H1 (cell line): ENCODE results near the gene NKD2. TPM values are rescaled to one million over a fixed set of nuclear protein-coding genes. Genes with fewer than 3 reads are reported as not detected.

Experiments used
- CHD1 ChIP-seq: IDR thresholded peaks from 2 replicates; pipeline ENCODE4 v1.6.1; 2012; ENCODE audit warnings: low read depth, low read length, improper control_type of control experiment
- CHD7 ChIP-seq: fragments of 300-600 bp; sonication (generic); IDR thresholded peaks from 2 replicates; pipeline ENCODE4 v1.7.1; 2012; ENCODE audit warnings: low read length, moderate library complexity, mild to moderate bottlenecking, inconsistent platforms; ENCODE audit not compliant: insufficient replicate concordance
- EP300 ChIP-seq, 2 experiments: IDR thresholded peaks; 1 replicate in 1 of 2; 2 replicates in 1 of 2; pipeline ENCODE4 v1.6.1; 2011 to 2012; ENCODE audit warnings: low read depth in 2 of 2, low read length in 2 of 2, mild to moderate bottlenecking in 2 of 2, borderline replicate concordance in 1 of 2, inconsistent platforms in 1 of 2, moderate library complexity in 1 of 2
- KDM5A ChIP-seq: fragments of 200-600 bp; IDR thresholded peaks from 2 replicates; pipeline ENCODE4 v1.7.1; 2012; ENCODE audit warnings: mild to moderate bottlenecking, low read length, inconsistent platforms, mixed read lengths
- MAX ChIP-seq: IDR thresholded peaks from 2 replicates; pipeline ENCODE4 v1.6.1; 2012; ENCODE audit warnings: inconsistent platforms
- NANOG ChIP-seq: IDR thresholded peaks from 2 replicates; pipeline ENCODE4 v1.6.1; 2011; ENCODE audit warnings: low read length, low read depth, mild to moderate bottlenecking, inconsistent platforms; ENCODE audit not compliant: insufficient read depth, poor library complexity, severe bottlenecking
- TAF1 ChIP-seq: IDR thresholded peaks from 2 replicates; pipeline ENCODE4 v1.6.1; 2011; ENCODE audit warnings: mild to moderate bottlenecking, low read depth, low read length
- polyA plus RNA-seq, 7 experiments: library from polyadenylated mRNA; depleted of rRNA in 3 of 7; stranded (reverse) in 5 of 7; unstranded in 2 of 7; fragments of >200 nt in 5 of 7; fragments of 200-250 nt in 2 of 7; gene quantifications; 1 replicate in 5 of 7; 2 replicates in 1 of 7; 4 replicates in 1 of 7; pipeline versions ENCODE4 v1.2.1 to v1.2.3, GENCODE V29; 2011 to 2013; ENCODE audit warnings: missing spikeins in 2 of 7, mixed read lengths in 2 of 7
- total RNA-seq: library from RNA; stranded (reverse); fragmentation: NEBNext Ultra II Directional; extraction: Animal tissue kit (Norgen Biotek cat#: 25700); gene quantifications from 2 replicates; pipeline ENCODE4 v1.2.1, GENCODE V29; 2021

The NKD2 gene
- total and polyA plus RNA-seq, 2 of the 8 experiments (the other 6 are each of a cell fraction or from before 2014, with no cell fraction given): 5.5 to 7.9 TPM

GRCh38 chr5:1074816-1075554 is 66.4 kb downstream of the NKD2 start (continued):
- no peak for TF ChIP-seq NANOG
- TF ChIP-seq EP300 (IDR thresholded peaks at IDR 0.05; ENCODE audit: borderline replicate concordance in 1 of 2, low read depth in 2 of 2, low read length in 2 of 2): no peak
- TF ChIP-seq KDM5A: no peak
- no peak for TF ChIP-seq TAF1
- TF ChIP-seq CHD7: no peak
- TF ChIP-seq MAX: no peak
- no peak for TF ChIP-seq CHD1
